Measurements from ENCODE around the gene MARK3. TPM values are rescaled to one million over a fixed set of nuclear protein-coding genes. Genes with fewer than 3 reads are reported as not detected.

The MARK3 gene
- polyA plus RNA-seq, 4 donors: 79.3 to 106 (median 94.3) TPM

GRCh38 chr14:103432627-103433026 is 47.4 kb downstream of the MARK3 start:
- no peak for DNase-seq (ENCODE audit: low read depth in 4 of 4, low spot score in 3 of 4)

DNA sequence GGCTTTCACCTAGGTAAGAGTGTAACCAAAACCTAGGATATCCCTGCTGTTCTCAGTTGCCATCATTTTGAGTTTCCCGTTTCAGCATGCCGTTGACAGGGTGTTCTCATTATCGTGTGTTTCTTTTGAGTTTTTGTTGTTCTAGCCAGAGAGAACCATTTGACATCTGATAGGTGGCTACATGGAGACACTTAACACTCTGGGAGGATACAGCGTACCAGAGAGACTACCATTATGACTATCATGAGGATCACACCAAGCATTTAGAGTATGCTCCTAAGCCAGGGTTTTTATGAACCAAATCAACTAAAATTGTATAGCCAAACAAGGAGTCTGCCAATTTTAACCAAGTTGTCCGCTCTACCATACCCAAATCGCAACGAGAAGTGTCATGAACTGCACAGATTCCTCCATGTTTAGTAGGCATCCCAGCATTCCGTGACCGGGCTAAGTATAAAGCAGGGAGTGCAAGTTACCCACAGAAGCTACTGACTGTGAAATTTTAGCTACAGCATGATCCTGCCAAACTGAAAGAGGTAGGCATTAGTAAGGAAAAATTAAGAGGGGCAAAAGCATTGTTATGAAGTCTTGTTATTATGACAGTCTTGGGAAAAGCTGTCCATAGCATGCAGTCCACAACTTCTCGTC is 48.8 kb downstream of the MARK3 start:
- no peak for DNase-seq (ENCODE audit: low read depth in 4 of 4, low spot score in 3 of 4)

- DNase-seq (ENCODE audit: low read depth in 4 of 4, low spot score in 3 of 4): no peak
Observed at GRCh38 chr14:103434868-103435442, 49.7 kb downstream of the MARK3 start.

- no peak for DNase-seq (ENCODE audit: low read depth in 4 of 4, low spot score in 3 of 4)
Observed at GRCh38 chr14:103436533-103436932, 51.3 kb downstream of the MARK3 start.

- DNase-seq (ENCODE audit: low read depth in 4 of 4, low spot score in 3 of 4): no peak
Observed at GRCh38 chr14:103442288-103442687, 57.1 kb downstream of the MARK3 start.

DNA sequence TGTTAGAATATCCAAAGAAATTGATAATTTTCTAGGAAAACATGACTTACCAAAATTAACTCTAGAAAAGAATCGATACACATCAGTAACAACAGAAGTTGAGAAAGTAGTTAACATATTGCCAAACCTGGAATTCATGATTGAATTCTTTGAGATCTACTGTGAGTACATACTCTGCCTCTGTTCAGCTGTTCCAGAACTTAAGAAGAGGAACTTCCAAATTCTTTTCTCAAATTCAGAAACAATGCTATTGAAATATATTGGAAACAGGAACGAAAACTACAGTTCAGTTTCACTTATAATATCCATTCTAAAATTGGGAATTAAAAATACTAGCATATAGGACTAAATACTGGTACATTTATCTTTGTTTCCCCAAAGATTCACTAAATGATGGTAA is 57.9 kb downstream of the MARK3 start:
- DNase-seq (ENCODE audit: low read depth in 4 of 4, low spot score in 3 of 4): no peak

DNA sequence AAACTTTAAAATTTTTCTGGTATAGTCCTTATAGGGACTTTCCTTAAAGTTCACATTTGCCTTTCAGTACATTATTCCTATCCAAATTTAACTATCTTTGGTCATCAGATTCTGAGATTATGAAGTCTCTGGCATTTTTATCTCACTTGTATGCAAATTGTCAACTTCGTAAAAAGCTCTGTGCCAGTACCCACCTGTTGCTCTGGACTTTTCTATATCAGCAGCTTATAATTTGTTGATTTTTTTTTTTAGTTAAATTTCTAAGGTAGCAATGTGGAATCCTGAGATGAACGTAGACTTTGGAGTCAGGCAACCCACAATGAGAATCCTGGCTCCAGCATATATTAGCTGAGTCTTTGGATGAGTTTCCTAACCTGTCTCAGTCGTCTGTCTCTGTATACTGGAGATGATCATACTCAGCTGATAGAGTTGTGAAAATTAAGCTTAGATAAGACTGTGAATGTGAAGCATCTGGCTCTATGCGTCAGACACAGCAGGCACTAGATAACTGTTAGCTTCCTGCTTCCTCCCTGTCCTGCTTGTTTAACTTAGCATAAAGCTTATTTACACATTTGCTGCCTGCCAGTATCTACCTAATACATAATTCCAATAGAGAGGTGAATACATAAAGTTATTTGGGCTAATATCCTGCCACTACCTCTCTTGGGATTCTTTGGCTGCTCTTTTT is 59.8 kb downstream of the MARK3 start:
- DNase-seq (ENCODE audit: low read depth in 4 of 4, low spot score in 3 of 4): no peak

DNA sequence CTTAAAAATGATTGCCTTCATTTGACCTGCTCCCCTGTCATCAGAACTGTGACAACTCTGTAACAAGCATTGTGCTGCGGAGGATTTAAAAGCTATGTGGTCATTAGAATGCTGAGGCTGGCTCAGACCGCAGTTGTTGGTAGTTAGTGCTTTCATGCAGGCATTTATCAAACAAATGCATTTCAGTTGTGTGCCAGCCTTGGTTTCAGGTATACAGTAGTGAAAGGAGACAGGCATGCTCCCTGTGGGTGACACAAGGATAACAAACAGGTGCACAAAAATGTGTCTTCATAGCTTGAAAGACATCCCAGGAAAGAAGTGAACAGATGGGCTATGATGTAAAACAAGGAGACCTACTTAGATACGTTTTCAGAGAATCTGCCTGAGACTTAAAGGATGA is 60.6 kb downstream of the MARK3 start:
- DNase-seq (ENCODE audit: low read depth in 4 of 4, low spot score in 3 of 4): no peak

DNA sequence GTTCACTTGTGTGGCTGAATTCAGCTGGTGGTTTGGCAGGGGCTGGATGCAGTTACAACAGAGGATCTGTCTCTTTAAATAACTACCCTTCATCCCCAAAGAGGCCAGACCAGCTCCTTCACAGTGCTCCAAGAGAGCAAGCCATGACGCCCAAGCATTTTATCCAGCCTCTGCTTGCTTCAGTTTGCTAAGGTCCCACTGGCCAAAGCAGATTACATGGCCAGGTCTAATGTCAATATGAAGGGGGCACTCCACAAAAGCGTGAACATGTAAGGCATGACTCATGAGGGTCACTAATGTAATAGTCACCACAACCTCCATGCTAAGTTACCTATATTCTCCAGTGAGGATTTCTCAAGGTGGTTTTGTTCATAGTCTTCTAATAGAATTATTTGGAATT is 62.9 kb downstream of the MARK3 start:
- DNase-seq (ENCODE audit: low read depth in 4 of 4, low spot score in 3 of 4): no peak

- DNase-seq (ENCODE audit: low read depth in 4 of 4, low spot score in 3 of 4): no peak
Observed at GRCh38 chr14:103449634-103450161, 64.5 kb downstream of the MARK3 start.

DNA sequence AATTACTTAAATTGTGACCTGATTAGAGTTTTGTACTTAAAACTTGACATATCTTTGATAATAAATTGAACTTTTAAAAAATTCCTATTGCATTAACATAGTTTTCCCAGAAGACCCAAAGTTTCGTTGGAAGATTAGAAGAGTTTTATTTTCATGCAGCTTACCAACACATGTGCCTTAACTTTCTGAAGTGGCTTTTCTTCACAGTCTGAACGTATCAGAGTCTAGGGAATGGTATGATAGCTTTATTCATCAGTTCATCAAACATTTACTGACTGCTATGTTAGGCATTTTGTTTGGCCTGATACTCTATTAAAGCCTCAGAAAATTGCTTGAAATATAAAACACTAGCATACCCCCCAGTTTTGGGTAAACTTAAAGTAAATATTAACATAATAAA is 65.2 kb downstream of the MARK3 start:
- no peak for DNase-seq (ENCODE audit: low read depth in 4 of 4, low spot score in 3 of 4)

DNA sequence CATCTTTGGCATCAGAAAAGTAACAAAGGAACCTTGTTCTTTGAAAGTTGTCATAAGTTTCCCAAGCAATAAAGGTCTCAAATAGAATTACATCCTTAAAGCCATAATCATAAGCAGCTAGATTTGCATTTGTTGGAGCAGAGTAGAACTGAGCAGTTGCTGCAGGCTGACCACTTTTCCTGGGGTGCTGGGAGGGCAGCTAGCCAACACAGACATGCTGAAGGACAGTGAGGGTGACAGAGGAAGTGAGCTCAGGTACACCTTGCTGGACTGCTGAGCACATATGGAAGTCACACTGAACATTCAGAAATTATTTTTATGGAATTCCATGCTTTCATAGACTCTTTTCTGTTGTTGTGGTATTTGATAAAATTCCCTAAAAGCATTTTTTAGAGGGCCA is 66.2 kb downstream of the MARK3 start:
- no peak for DNase-seq (ENCODE audit: low read depth in 4 of 4, low spot score in 3 of 4)

- no peak for DNase-seq (ENCODE audit: low read depth in 4 of 4, low spot score in 3 of 4)
Observed at GRCh38 chr14:103453791-103454190, 68.6 kb downstream of the MARK3 start.

DNA sequence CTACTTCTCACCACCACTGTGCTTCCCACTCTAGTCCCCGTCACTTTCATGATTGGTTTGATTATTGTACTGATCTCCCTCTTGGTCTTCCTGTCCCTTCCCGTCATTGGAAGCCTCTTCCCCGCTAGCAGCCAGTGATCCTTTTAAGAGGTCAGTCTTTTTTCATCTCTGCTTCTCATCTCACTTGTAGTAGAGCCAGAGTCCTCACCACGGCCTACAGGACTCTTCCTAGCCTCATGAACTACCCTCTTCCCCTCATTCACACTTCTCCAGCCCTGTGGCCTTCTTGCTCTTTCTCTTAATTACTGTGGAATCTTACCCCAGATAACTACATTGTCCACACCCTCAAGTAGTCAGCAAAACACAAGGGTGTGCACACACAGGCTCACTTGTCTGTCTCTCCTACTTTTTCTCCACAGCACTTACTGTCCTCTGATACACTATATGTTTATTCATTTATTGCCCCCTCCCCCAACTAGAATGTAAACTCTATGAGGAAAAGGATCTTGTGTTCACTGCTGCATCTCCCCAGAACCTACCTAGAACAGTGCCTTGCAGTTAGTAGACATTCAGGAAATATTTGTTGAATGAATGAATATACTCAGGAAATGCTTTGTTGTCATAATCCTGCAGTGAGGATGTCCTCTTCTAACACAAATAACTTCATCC is 71.1 kb downstream of the MARK3 start:
- no peak for DNase-seq (ENCODE audit: low read depth in 4 of 4, low spot score in 3 of 4)

GRCh38 chr14:103460415-103460814 is 75.2 kb downstream of the MARK3 start:
- no peak for DNase-seq (ENCODE audit: low read depth in 4 of 4, low spot score in 3 of 4)

DNA sequence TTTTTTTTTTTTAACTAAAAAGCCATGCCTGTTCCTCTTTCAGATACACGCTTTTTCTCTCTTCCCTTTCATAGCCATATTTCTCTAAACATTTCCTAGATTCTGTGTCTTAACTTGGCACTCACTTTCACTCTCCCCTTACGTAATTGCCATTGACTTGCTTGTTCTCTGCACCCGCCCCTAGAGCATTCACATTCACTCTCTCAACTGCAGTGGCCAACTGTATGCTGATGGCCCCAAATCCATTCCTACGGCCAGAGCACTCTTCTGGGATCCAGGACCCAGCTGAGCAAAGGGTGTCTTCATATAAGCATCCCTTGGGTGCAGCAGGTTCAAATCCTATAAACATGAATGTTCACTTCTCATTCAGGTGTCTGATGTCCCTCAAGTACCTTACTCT is 77.9 kb downstream of the MARK3 start:
- no peak for DNase-seq (ENCODE audit: low read depth in 4 of 4, low spot score in 3 of 4)

DNA sequence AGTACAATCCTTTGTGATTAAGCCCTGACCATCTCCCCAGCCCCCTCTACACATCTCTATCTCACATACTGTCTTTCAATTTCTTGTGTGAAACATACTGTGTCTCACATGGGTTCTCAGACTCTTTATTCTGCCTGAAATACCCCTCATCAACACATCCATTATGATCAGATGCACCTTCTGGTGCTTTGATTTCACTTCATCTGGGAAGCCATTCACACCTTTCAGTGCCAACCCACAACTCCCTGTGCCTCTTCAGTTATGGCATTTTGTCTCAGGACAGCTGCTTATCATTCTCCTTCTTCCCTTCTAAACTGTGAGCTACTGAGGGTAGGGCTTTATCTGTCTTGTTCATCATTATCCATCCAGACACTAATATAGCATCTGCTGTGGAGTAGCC is 78.6 kb downstream of the MARK3 start:
- DNase-seq (ENCODE audit: low read depth in 4 of 4, low spot score in 3 of 4): no peak

- DNase-seq (ENCODE audit: low read depth in 4 of 4, low spot score in 3 of 4): no peak
Observed at GRCh38 chr14:103472939-103473338, 87.7 kb downstream of the MARK3 start.

DNA sequence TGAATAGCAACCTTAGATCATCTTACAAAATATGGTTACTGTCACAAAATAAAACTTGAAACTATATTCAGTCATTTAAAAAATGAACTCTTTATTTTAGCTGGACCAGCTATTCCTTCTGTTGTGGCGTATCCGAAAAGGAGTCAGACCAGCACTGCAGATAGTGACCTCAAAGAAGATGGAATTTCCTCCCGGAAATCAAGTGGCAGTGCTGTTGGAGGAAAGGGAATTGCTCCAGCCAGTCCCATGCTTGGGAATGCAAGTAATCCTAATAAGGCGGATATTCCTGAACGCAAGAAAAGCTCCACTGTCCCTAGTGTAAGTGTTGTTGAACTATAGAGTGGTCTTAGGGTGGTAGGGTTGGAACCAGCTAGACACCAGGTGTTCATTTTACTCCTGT is 89.7 kb downstream of the MARK3 start:
- no peak for DNase-seq (ENCODE audit: low read depth in 4 of 4, low spot score in 3 of 4)

DNA sequence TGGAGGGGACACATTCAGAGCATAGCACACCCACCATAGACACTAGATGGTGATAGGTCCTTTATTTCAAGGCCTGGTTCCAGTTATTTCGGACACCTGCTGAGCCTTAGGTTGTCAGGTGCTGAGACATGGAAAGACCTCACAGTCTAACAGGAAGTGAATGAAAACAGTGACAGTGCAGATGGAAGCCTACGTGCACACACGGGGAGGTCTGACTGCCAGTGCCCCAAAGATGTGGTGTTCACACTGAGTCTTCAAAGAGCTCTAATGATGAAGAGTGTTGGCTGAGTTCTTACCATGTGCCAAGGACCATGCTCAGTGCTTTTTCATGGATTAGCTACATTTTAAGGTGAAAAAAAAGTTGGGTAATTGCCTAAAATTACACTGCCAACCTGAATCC is 90.8 kb downstream of the MARK3 start:
- DNase-seq (ENCODE audit: low read depth in 4 of 4, low spot score in 3 of 4): no peak

DNA sequence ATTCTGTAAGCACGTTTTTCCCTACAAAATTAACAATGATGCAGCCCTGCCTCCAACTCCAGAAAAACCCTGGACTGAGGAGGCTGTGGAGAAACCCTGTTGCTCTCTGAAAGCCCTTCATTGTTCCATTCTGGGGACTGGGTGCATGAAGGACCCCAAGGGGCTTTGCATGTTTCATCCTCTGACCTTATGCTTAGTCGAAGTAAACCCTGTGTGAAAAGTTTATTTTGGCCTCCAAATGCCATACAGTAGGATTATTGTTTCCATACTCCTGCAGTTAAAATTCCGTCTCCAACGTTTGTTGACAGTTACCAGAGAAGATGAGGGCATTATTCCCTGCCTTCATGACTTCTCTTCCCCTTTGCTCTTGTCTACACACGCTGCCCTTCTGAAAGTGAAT is 91.4 kb downstream of the MARK3 start:
- DNase-seq (ENCODE audit: low read depth in 4 of 4, low spot score in 3 of 4): no peak

- no peak for DNase-seq (ENCODE audit: low read depth in 4 of 4, low spot score in 3 of 4)
Observed at GRCh38 chr14:103480595-103480994, 95.4 kb downstream of the MARK3 start.

All from left renal pelvis (tissue), 4 donors.